GM23338 (cell line): ENCODE results near the gene ERFE. TPM values are rescaled to one million over a fixed set of nuclear protein-coding genes. Genes with fewer than 3 reads are reported as not detected.

Source experiments
- ATAC-seq: fragments of 200-7000 bp; cut with Tn5 transposase; 3 replicates; pipeline ENCODE4 v1.9.1; 2020
- DNase-seq: peaks from one replicate; pipeline ENCODE4 v3.0.0-alpha.2; 2015; ENCODE audit warnings: low spot score
- H2AFZ ChIP-seq: fragments of 200-600 bp; sonication (generic); 2 replicates; pipeline ENCODE4 v1.8.0; 2016; ENCODE audit warnings: antibody characterized with exemption, mild to moderate bottlenecking, moderate library complexity
- H3F3A ChIP-seq: fragments of 200-600 bp; sonication (generic); replicated peaks from 2 replicates; pipeline ENCODE4 v1.8.0; 2017; ENCODE audit warnings: antibody characterized with exemption, mixed run types, low read depth
- H3K27ac ChIP-seq: fragments of 200-600 bp; sonication (generic); 2 replicates; pipeline ENCODE4 v1.6.1; 2016; ENCODE audit warnings: low read depth
- H3K27me3 ChIP-seq: fragments of 200-600 bp; sonication (generic); 2 replicates; pipeline ENCODE4 v1.8.0; 2016; ENCODE audit warnings: mild to moderate bottlenecking, mixed run types, moderate library complexity; ENCODE audit not compliant: insufficient read depth
- H3K36me3 ChIP-seq: fragments of 200-600 bp; sonication (generic); 2 replicates; pipeline ENCODE4 v1.8.0; 2016; ENCODE audit warnings: mild to moderate bottlenecking; ENCODE audit not compliant: insufficient read depth
- H3K4me1 ChIP-seq: fragments of 200-600 bp; sonication (generic); 2 replicates; pipeline ENCODE4 v1.8.0; 2016; ENCODE audit warnings: mild to moderate bottlenecking, moderate library complexity; ENCODE audit not compliant: insufficient read depth
- H3K4me2 ChIP-seq: fragments of 200-600 bp; sonication (generic); 2 replicates; pipeline ENCODE4 v1.7.1; 2017; ENCODE audit warnings: mixed run types
- H3K4me3 ChIP-seq: fragments of 200-600 bp; sonication (generic); 2 replicates; pipeline ENCODE4 v1.6.1; 2016; ENCODE audit warnings: mixed run types
- H3K79me2 ChIP-seq: fragments of 200-600 bp; sonication (generic); replicated peaks from 2 replicates; pipeline ENCODE4 v1.8.0; 2017; ENCODE audit warnings: mild to moderate bottlenecking; ENCODE audit not compliant: insufficient read depth
- H3K9me2 ChIP-seq: fragments of 200-600 bp; sonication (generic); 2 replicates; pipeline ENCODE4 v1.8.0; 2017; ENCODE audit not compliant: insufficient read depth
- H4K20me1 ChIP-seq: fragments of 200-600 bp; sonication (generic); replicated peaks from 2 replicates; pipeline ENCODE4 v1.8.0; 2017; ENCODE audit warnings: mild to moderate bottlenecking; ENCODE audit not compliant: insufficient read depth
- H3K27ac Mint-ChIP-seq: 2 replicates; pipeline ENCODE4 v1.8.0; 2020; ENCODE audit warnings: inconsistent platforms, mild to moderate bottlenecking, moderate library complexity, mixed read lengths
- H3K27me3 Mint-ChIP-seq: 3 replicates; pipeline ENCODE4 v1.8.0; 2022; ENCODE audit warnings: low read depth, mild to moderate bottlenecking, moderate library complexity, mixed read lengths, inconsistent platforms; ENCODE audit not compliant: insufficient read depth, poor library complexity
- H3K36me3 Mint-ChIP-seq: 3 replicates; pipeline ENCODE4 v1.8.0; 2021; ENCODE audit warnings: low read depth, mild to moderate bottlenecking, inconsistent platforms, moderate library complexity, mixed read lengths
- H3K4me1 Mint-ChIP-seq: 3 replicates; pipeline ENCODE4 v1.8.0; 2020; ENCODE audit warnings: mild to moderate bottlenecking, inconsistent platforms, mixed read lengths
- H3K4me3 Mint-ChIP-seq: 3 replicates; pipeline ENCODE4 v1.8.0; 2021; ENCODE audit warnings: moderate library complexity, mild to moderate bottlenecking, inconsistent platforms, mixed read lengths
- H3K9me3 Mint-ChIP-seq: 3 replicates; pipeline ENCODE4 v1.8.0; 2020; ENCODE audit warnings: moderate library complexity, mild to moderate bottlenecking, inconsistent platforms, mixed read lengths
- CREB1 ChIP-seq: fragments of 250-450 bp; sonication (Bioruptor Pico); IDR thresholded peaks from 2 replicates; pipeline ENCODE4 v1.5.0; 2020; ENCODE audit warnings: low read depth, mild to moderate bottlenecking, moderate library complexity
- CTCF ChIP-seq, 2 experiments: fragments of 200-600 bp in 1 of 2; sonication (generic) in 1 of 2; conservative IDR thresholded peaks; 2 replicates each; pipeline versions ENCODE4 v1.5.1 to v1.6.1; 2016 to 2017; ENCODE audit warnings: antibody characterized with exemption in 2 of 2, low read depth in 2 of 2, mild to moderate bottlenecking in 2 of 2, moderate library complexity in 1 of 2
- ETS1 ChIP-seq: IDR thresholded peaks from 2 replicates; pipeline ENCODE4 v1.6.1; 2016; ENCODE audit warnings: antibody characterized with exemption
- EZH2 ChIP-seq: fragments of 200-600 bp; sonication (generic); IDR thresholded peaks from one replicate; pipeline ENCODE4 v1.8.0; 2017; ENCODE audit warnings: antibody characterized with exemption, mild to moderate bottlenecking, low read depth; ENCODE audit not compliant: unreplicated experiment
- EZH2phosphoT487 ChIP-seq: fragments of 200-600 bp; sonication (generic); IDR thresholded peaks from one replicate; pipeline ENCODE4 v1.8.1; 2018; ENCODE audit warnings: antibody characterized with exemption; ENCODE audit not compliant: unreplicated experiment
- JUNB ChIP-seq: IDR thresholded peaks from one replicate; pipeline ENCODE4 v1.6.1; 2016; ENCODE audit warnings: antibody characterized with exemption; ENCODE audit not compliant: unreplicated experiment
- NANOG ChIP-seq: IDR thresholded peaks from 2 replicates; pipeline ENCODE4 v1.6.1; 2016; ENCODE audit warnings: antibody characterized with exemption, borderline replicate concordance
- POLR2AphosphoS5 ChIP-seq: IDR thresholded peaks from 2 replicates; pipeline ENCODE4 v1.6.1; 2016; ENCODE audit warnings: antibody characterized with exemption, low read depth
- STAT1 ChIP-seq: IDR thresholded peaks from one replicate; pipeline ENCODE4 v1.6.1; 2016; ENCODE audit warnings: antibody characterized with exemption; ENCODE audit not compliant: unreplicated experiment
- ZNF114 ChIP-seq: fragments of 250-450 bp; sonication (Bioruptor Pico); IDR thresholded peaks from 2 replicates; pipeline ENCODE4 v1.5.0; 2020; ENCODE audit warnings: mild to moderate bottlenecking, moderate library complexity
- ZNF331 ChIP-seq: fragments of 250-450 bp; sonication (Bioruptor Pico); IDR thresholded peaks from 2 replicates; pipeline ENCODE4 v1.5.0; 2020; ENCODE audit warnings: low read depth, mild to moderate bottlenecking, moderate library complexity
- ZNF462 ChIP-seq: fragments of 250-450 bp; sonication (Bioruptor Pico); IDR thresholded peaks from 2 replicates; pipeline ENCODE4 v1.5.0; 2020; ENCODE audit warnings: mild to moderate bottlenecking, moderate library complexity
- polyA plus RNA-seq: library from polyadenylated mRNA; unstranded; fragments of >200 nt; fragmentation: Nextera tagmentation; extraction: Ambion mirVana; gene quantifications from 2 replicates; pipeline ENCODE4 v1.2.1, GENCODE V29; 2016
- total RNA-seq: library from RNA; depleted of rRNA; stranded (reverse); fragments of >200 nt; shearing (Covaris generic); gene quantifications from 2 replicates; pipeline ENCODE4 v1.2.3, GENCODE V29; 2014
- TF ChIP-seq, protein P1 (sequence below): IDR thresholded peaks from one replicate; pipeline ENCODE4 v1.6.1; 2018; ENCODE audit warnings: antibody characterized with exemption; ENCODE audit not compliant: unreplicated experiment

ERFE gene
- total and polyA plus RNA-seq, 2 experiments from 2014 or later: 1.0 to 3.3 TPM

- Histone ChIP-seq H3K36me3 (0 out of 2 replicates have a peak, but pooled peaks cover 3% of the 10 kb centered on the region), H3K4me3 (no peak overlapping the region), H2AFZ (no peak overlapping the region), H3K9me2 (no peaks in the 10 kb centered on the region), H3K4me2 (no peak overlapping the region), H3K27ac (peak overlapping the region; percentile 26; the same call in 1 of the 2 replicates), H3F3A (no peaks in the 10 kb centered on the region), H3K79me2 (no peaks in the 10 kb centered on the region), H4K20me1 (no peaks in the 10 kb centered on the region; the same call in none of the 2 replicates), H3K27me3 (no peaks in the 10 kb centered on the region), H3K4me1 (no peaks in the 10 kb centered on the region)
- H3K9me3 Mint-ChIP-seq: no peaks in the 10 kb centered on the region
- H3K27me3 Mint-ChIP-seq: peaks cover 4% of the 10 kb centered on the region
- DNase-seq: no peak
- H3K4me3 Mint-ChIP-seq: no peak overlapping the region
- no peak for TF ChIP-seq NANOG
- no peak for TF ChIP-seq ETS1
- no peak for TF ChIP-seq EZH2phosphoT487
- TF ChIP-seq CREB1: no peak
- TF ChIP-seq STAT1: no peak
- no peak for TF ChIP-seq ZNF331 (CRISPR knock-in tag)
- no peak for TF ChIP-seq JUNB
- no peak for TF ChIP-seq CTCF (conservative IDR thresholded peaks at IDR 0.05; ENCODE audit: low read depth in 2 of 2)
- no peak for TF ChIP-seq ZNF114 (CRISPR knock-in tag)
- TF ChIP-seq ZNF462: no peak
- TF ChIP-seq EZH2: no peak
- no peak for TF ChIP-seq POLR2AphosphoS5
- TF ChIP-seq, protein P1, sequence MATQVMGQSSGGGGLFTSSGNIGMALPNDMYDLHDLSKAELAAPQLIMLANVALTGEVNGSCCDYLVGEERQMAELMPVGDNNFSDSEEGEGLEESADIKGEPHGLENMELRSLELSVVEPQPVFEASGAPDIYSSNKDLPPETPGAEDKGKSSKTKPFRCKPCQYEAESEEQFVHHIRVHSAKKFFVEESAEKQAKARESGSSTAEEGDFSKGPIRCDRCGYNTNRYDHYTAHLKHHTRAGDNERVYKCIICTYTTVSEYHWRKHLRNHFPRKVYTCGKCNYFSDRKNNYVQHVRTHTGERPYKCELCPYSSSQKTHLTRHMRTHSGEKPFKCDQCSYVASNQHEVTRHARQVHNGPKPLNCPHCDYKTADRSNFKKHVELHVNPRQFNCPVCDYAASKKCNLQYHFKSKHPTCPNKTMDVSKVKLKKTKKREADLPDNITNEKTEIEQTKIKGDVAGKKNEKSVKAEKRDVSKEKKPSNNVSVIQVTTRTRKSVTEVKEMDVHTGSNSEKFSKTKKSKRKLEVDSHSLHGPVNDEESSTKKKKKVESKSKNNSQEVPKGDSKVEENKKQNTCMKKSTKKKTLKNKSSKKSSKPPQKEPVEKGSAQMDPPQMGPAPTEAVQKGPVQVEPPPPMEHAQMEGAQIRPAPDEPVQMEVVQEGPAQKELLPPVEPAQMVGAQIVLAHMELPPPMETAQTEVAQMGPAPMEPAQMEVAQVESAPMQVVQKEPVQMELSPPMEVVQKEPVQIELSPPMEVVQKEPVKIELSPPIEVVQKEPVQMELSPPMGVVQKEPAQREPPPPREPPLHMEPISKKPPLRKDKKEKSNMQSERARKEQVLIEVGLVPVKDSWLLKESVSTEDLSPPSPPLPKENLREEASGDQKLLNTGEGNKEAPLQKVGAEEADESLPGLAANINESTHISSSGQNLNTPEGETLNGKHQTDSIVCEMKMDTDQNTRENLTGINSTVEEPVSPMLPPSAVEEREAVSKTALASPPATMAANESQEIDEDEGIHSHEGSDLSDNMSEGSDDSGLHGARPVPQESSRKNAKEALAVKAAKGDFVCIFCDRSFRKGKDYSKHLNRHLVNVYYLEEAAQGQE: no peak
- H3K4me1 Mint-ChIP-seq: no peaks in the 10 kb centered on the region
- no peak for ATAC-seq
- H3K36me3 Mint-ChIP-seq: peaks cover 34% of the 10 kb centered on the region
- no peak overlapping the region for H3K27ac Mint-ChIP-seq
Measured at GRCh38 chr2:238171575-238172187, 12.9 kb downstream of the ERFE start.
